PFSK-1 (cell line): Measurements from ENCODE around the gene CA5A.

ENCODE experiments used
- FOXP2 ChIP-seq: optimal IDR thresholded peaks from 2 replicates; pipeline ENCODE3; 2011; ENCODE audit warnings: borderline replicate concordance, control low read depth, inconsistent platforms; ENCODE audit not compliant: insufficient read depth; ENCODE audit errors: extremely low read length, extremely low read depth
- POLR2AphosphoS5 ChIP-seq: IDR thresholded peaks from 2 replicates; pipeline ENCODE4 v1.6.1; 2012; ENCODE audit warnings: low read depth, mild to moderate bottlenecking, control low read depth, low read length, moderate library complexity
- SIN3A ChIP-seq: IDR thresholded peaks from 2 replicates; pipeline ENCODE4 v1.6.1; 2012; ENCODE audit warnings: mild to moderate bottlenecking, low read length, moderate library complexity, borderline replicate concordance; ENCODE audit not compliant: insufficient read depth
- TAF1 ChIP-seq: IDR thresholded peaks from 2 replicates; pipeline ENCODE4 v1.6.1; 2012; ENCODE audit warnings: low read length, control low read depth, borderline replicate concordance; ENCODE audit not compliant: insufficient read depth
- TF ChIP-seq, protein P1 (sequence below), 2 experiments: IDR thresholded peaks; 2 replicates each; pipeline versions ENCODE4 v1.6.1 to v1.8.0; 2011 to 2012; ENCODE audit warnings: low read depth in 2 of 2, low read length in 2 of 2, control low read depth in 1 of 2, inconsistent platforms in 1 of 2, mild to moderate bottlenecking in 1 of 2, moderate library complexity in 1 of 2; ENCODE audit not compliant: insufficient read depth in 1 of 2

CA5A gene

GRCh38 chr16:87918338-87918737, 18.0 kb downstream of the CA5A start:
- TF ChIP-seq POLR2AphosphoS5 = no peak
- no peak for TF ChIP-seq SIN3A
- no peak for TF ChIP-seq FOXP2
- TF ChIP-seq, protein P1, sequence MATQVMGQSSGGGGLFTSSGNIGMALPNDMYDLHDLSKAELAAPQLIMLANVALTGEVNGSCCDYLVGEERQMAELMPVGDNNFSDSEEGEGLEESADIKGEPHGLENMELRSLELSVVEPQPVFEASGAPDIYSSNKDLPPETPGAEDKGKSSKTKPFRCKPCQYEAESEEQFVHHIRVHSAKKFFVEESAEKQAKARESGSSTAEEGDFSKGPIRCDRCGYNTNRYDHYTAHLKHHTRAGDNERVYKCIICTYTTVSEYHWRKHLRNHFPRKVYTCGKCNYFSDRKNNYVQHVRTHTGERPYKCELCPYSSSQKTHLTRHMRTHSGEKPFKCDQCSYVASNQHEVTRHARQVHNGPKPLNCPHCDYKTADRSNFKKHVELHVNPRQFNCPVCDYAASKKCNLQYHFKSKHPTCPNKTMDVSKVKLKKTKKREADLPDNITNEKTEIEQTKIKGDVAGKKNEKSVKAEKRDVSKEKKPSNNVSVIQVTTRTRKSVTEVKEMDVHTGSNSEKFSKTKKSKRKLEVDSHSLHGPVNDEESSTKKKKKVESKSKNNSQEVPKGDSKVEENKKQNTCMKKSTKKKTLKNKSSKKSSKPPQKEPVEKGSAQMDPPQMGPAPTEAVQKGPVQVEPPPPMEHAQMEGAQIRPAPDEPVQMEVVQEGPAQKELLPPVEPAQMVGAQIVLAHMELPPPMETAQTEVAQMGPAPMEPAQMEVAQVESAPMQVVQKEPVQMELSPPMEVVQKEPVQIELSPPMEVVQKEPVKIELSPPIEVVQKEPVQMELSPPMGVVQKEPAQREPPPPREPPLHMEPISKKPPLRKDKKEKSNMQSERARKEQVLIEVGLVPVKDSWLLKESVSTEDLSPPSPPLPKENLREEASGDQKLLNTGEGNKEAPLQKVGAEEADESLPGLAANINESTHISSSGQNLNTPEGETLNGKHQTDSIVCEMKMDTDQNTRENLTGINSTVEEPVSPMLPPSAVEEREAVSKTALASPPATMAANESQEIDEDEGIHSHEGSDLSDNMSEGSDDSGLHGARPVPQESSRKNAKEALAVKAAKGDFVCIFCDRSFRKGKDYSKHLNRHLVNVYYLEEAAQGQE (IDR thresholded peaks at IDR 0.05; ENCODE audit: insufficient read depth in 1 of 2, low read depth in 2 of 2, low read length in 2 of 2) = no peak
- no peak for TF ChIP-seq TAF1

DNA sequence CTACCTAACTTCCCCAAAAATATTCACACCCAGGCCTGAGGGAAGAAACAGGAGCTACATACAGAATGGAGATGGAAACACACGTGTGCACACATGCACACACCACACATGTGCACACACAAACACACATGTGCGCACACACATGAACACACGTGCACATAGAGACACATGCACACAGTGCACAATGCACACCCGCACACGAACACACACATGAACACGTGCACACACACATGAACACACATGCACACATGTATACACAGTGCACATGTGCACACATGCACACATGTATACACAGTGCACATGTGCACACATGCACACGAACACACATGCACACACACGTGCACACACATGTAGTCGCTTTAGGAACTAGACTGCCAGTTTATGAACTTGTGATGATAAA, 18.8 kb downstream of the CA5A start:
- TF ChIP-seq POLR2AphosphoS5 = no peak
- no peak for TF ChIP-seq TAF1
- TF ChIP-seq, protein P1 (IDR thresholded peaks at IDR 0.05; ENCODE audit: insufficient read depth in 1 of 2, low read depth in 2 of 2, low read length in 2 of 2) = no peak

GRCh38 chr16:87914812-87915211, 21.5 kb downstream of the CA5A start:
- no peak for TF ChIP-seq TAF1

GRCh38 chr16:87897521-87898505, 38.5 kb downstream of the CA5A start:
- TF ChIP-seq FOXP2 = no peak
- no peak for TF ChIP-seq TAF1
- TF ChIP-seq, protein P1 (IDR thresholded peaks at IDR 0.05; ENCODE audit: insufficient read depth in 1 of 2, low read depth in 2 of 2, low read length in 2 of 2) = no peak
- no peak for TF ChIP-seq SIN3A
- TF ChIP-seq POLR2AphosphoS5 = no peak

GRCh38 chr16:87895641-87896141, 40.6 kb downstream of the CA5A start:
- TF ChIP-seq, protein P1 (IDR thresholded peaks at IDR 0.05; ENCODE audit: insufficient read depth in 1 of 2, low read depth in 2 of 2, low read length in 2 of 2) = no peak
- no peak for TF ChIP-seq SIN3A
- no peak for TF ChIP-seq TAF1
- no peak for TF ChIP-seq FOXP2
